ENCODE results near the gene FNBP1L.
"Not testable (repeated sequence)": the region's sequence is repeated elsewhere in the genome, so short reads cannot be mapped to it uniquely, and the experiment has no call there.

Gene FNBP1L

DNA sequence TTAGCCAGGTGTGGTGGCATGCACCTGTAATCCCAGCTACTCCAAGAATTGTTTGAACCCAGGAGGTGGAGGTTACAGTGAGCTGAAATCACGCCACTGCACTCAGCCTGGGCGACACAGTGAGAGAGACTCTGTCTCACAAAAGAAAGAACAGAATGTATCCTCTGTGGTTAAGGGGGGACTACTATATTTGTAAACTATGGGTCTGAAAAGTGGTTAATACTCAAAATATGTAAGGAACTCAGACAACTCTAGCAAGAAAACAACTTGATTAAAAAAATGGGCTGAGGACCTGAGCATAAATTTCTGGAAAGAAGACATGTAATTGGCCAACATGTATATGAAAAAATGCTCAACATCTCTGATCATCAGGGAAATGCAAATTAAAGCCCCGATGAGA, 11.2 kb downstream of the FNBP1L start:
- Histone ChIP-seq H3K9ac (no peak overlapping the region), H3K27me3 (ENCODE audit: control insufficient read depth, insufficient read depth, low read length) (no peaks in the 10 kb centered on the region), H3K4me3 (ENCODE audit: low read depth, low read length) (no peak overlapping the region), H3K9me3 (ENCODE audit: control insufficient read depth, low read length) (no peaks in the 10 kb centered on the region), H3K4me1 (no peaks in the 10 kb centered on the region), H3K36me3 (ENCODE audit: control insufficient read depth, insufficient read depth, low read length) (no peaks in the 10 kb centered on the region), H3K27ac (no peak overlapping the region), H2AFZ (no peak overlapping the region), H3K79me2 (peaks cover 10% of the 10 kb centered on the region), H3K4me2 (ENCODE audit: low read length) (no peak overlapping the region)
- TF ChIP-seq, protein P1, sequence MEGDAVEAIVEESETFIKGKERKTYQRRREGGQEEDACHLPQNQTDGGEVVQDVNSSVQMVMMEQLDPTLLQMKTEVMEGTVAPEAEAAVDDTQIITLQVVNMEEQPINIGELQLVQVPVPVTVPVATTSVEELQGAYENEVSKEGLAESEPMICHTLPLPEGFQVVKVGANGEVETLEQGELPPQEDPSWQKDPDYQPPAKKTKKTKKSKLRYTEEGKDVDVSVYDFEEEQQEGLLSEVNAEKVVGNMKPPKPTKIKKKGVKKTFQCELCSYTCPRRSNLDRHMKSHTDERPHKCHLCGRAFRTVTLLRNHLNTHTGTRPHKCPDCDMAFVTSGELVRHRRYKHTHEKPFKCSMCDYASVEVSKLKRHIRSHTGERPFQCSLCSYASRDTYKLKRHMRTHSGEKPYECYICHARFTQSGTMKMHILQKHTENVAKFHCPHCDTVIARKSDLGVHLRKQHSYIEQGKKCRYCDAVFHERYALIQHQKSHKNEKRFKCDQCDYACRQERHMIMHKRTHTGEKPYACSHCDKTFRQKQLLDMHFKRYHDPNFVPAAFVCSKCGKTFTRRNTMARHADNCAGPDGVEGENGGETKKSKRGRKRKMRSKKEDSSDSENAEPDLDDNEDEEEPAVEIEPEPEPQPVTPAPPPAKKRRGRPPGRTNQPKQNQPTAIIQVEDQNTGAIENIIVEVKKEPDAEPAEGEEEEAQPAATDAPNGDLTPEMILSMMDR (IDR thresholded peaks at IDR 0.05) = no peak

DNA sequence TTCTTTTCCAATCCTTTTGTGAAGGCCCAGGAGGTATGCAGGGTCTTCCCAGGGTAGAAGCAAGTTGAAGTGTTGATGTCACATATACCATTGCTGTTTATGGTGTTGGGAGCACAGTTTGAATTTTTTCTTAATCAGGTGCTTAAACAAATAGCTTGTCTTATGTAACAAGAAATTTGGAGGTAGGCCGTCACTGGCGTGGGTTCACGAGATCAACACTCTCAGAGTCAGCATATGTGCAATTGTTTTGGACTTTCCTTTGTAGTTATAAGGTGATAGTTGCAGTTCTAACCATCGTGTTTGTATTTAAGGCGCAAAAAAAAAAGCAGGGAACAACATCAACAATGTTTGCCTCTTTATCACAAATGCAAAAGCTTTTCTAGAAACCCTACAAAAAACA, 13.3 kb downstream of the FNBP1L start:
- no peaks in the 10 kb centered on the region for H3K4me1 ChIP-seq
- H3K79me2 ChIP-seq = peaks cover 9% of the 10 kb centered on the region
- TF ChIP-seq, protein P1 (IDR thresholded peaks at IDR 0.05) = no peak
- no peaks in the 10 kb centered on the region for H3K36me3 ChIP-seq (ENCODE audit: control insufficient read depth, insufficient read depth, low read length)
- no peak overlapping the region for H2AFZ ChIP-seq
- H3K9ac ChIP-seq = no peak overlapping the region
- no peak overlapping the region for H3K4me2 ChIP-seq (ENCODE audit: low read length)
- H3K27ac ChIP-seq = no peak overlapping the region
- H3K27me3 ChIP-seq (ENCODE audit: control insufficient read depth, insufficient read depth, low read length) = no peaks in the 10 kb centered on the region
- no peaks in the 10 kb centered on the region for H3K9me3 ChIP-seq (ENCODE audit: control insufficient read depth, low read length)
- H3K4me3 ChIP-seq (ENCODE audit: low read depth, low read length) = no peak overlapping the region

DNA sequence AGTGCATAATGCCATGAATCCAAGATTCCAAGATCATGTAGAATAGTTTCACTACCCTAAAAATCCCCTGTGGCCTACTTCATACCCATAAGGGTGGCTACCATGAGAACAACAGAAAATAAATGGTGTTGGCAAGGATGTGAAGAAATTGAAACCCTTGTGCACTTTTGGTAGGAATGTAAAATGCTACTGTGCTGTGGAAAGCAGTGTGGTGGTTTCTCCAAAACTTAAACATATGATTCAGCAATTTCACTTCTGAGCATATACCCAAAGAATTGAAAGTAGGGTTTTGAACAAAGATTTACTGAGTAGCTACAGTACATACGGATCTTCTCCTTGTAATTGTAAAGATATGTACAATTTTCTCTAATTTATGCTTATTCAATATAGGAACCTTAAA, 16.0 kb downstream of the FNBP1L start:
- H3K4me1 ChIP-seq = no peaks in the 10 kb centered on the region
- H3K9ac ChIP-seq = no peak overlapping the region
- no peak overlapping the region for H2AFZ ChIP-seq
- H3K4me3 ChIP-seq (ENCODE audit: low read depth, low read length) = no peak overlapping the region
- no peak overlapping the region for H3K27ac ChIP-seq
- no peaks in the 10 kb centered on the region for H3K36me3 ChIP-seq (ENCODE audit: control insufficient read depth, insufficient read depth, low read length)
- no peaks in the 10 kb centered on the region for H3K9me3 ChIP-seq (ENCODE audit: control insufficient read depth, low read length)
- TF ChIP-seq, protein P1 (IDR thresholded peaks at IDR 0.05) = no peak
- H3K4me2 ChIP-seq (ENCODE audit: low read length) = no peak overlapping the region
- H3K27me3 ChIP-seq (ENCODE audit: control insufficient read depth, insufficient read depth, low read length) = no peaks in the 10 kb centered on the region
- H3K79me2 ChIP-seq = peaks cover 9% of the 10 kb centered on the region

DNA sequence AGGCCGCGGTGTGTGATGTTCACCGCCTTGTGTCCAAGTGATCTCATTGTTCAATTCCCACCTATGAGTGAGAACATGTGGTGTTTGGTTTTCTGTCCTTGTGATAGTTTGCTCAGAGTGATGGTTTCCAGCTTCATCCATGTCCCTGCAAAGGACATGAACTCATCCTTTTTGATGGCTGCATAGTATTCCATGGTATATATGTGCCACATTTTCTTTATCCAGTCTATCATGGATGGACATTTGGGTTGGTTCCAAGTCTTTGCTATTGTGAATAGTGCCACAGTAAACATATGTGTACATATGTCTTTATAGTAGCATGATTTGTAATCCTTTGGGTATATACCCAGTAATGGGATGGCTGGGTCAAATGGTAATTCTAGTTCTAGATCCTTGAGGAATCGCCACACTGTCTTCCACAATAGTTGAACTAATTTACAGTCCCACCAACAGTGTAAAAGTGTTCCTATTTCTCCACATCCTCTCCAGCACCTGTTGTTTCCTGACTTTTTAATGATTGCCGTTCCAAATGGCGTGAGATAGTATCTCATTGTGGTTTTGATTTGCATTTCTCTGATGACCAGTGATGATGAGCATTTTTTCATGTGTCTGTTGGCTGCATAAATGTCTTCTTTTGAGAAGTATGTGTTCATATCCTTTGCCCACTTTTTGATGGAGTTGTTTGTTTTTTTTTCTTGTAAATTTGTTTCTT, 17.6 kb downstream of the FNBP1L start:
- H3K36me3 ChIP-seq (ENCODE audit: control insufficient read depth, insufficient read depth, low read length); H3K9me3 ChIP-seq (ENCODE audit: control insufficient read depth, low read length); H3K27me3 ChIP-seq (ENCODE audit: control insufficient read depth, insufficient read depth, low read length); H3K4me3 ChIP-seq (ENCODE audit: low read depth, low read length); H3K9ac ChIP-seq; H3K79me2 ChIP-seq; H3K27ac ChIP-seq; H2AFZ ChIP-seq; H3K4me1 ChIP-seq; H3K4me2 ChIP-seq (ENCODE audit: low read length): not testable (repeated sequence)

DNA sequence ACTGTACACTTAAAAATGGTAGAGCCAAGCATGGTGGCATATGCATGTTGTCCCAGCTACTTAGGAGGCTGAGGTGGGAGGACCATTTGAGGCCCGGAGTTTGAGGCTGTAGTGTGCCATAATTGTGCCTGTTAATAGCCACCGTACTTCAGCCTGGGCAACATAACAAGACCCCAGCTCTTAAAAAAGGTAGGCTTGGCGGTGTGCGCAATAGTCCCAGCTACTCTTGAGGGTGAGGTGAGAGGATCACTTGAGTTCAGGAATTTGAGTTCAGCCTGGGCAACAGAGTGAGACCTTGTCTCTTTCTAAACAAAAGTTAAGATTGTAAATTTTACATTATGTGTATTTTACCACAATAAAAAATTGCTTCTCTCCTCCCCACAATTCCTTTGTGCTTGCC, 19.7 kb downstream of the FNBP1L start:
- Histone ChIP-seq H3K4me1 (peaks cover 5% of the 10 kb centered on the region), H3K79me2 (peaks cover 7% of the 10 kb centered on the region), H3K4me2 (ENCODE audit: low read length) (no peak overlapping the region), H3K36me3 (ENCODE audit: control insufficient read depth, insufficient read depth, low read length) (no peaks in the 10 kb centered on the region), H3K9ac (no peak overlapping the region), H3K4me3 (ENCODE audit: low read depth, low read length) (no peak overlapping the region), H2AFZ (no peak overlapping the region), H3K9me3 (ENCODE audit: control insufficient read depth, low read length) (no peaks in the 10 kb centered on the region), H3K27ac (no peak overlapping the region), H3K27me3 (ENCODE audit: control insufficient read depth, insufficient read depth, low read length) (no peaks in the 10 kb centered on the region)
- TF ChIP-seq, protein P1 (IDR thresholded peaks at IDR 0.05) = no peak

Measured in parathyroid adenoma (tissue), 2 donors.